GM18868 (cell line): ENCODE measurements around the gene MPRIP.
"Not testable (repeated sequence)": the region's sequence is repeated elsewhere in the genome, so short reads cannot be mapped to it uniquely, and the experiment has no call there.

Source experiments
- ATAC-seq: cut with Tn5 transposase; IDR thresholded peaks from one replicate; pipeline ENCODE4 v1.9.1; 2021; ENCODE audit warnings: mild to moderate bottlenecking, moderate library complexity; ENCODE audit not compliant: unreplicated experiment

The MPRIP gene

GRCh38 chr17:17013828-17014747, 28.2 kb upstream of the MPRIP start:
- not testable (repeated sequence) for ATAC-seq

GRCh38 chr17:17014748-17015124, 27.5 kb upstream of the MPRIP start:
- ATAC-seq: not testable (repeated sequence)

- ATAC-seq: no peak
Observed at GRCh38 chr17:17015230-17015629, 27.0 kb upstream of the MPRIP start.

GRCh38 chr17:17016199-17017197, 25.8 kb upstream of the MPRIP start:
- not testable (repeated sequence) for ATAC-seq

- ATAC-seq: no peak
Observed at GRCh38 chr17:17017343-17018014, 24.8 kb upstream of the MPRIP start.

- no peak for ATAC-seq
Observed at GRCh38 chr17:17018021-17018441, 24.2 kb upstream of the MPRIP start.

GRCh38 chr17:17018612-17019429, 23.4 kb upstream of the MPRIP start:
- no peak for ATAC-seq

GRCh38 chr17:17019430-17019762, 22.9 kb upstream of the MPRIP start:
- ATAC-seq: no peak

- ATAC-seq: no peak
Observed at GRCh38 chr17:17019891-17020456, 22.3 kb upstream of the MPRIP start.

GRCh38 chr17:17020821-17021193, 21.4 kb upstream of the MPRIP start:
- ATAC-seq: no peak

GRCh38 chr17:17021194-17021863, 20.9 kb upstream of the MPRIP start:
- ATAC-seq: no peak

- ATAC-seq: no peak
Observed at GRCh38 chr17:17022011-17022410, 20.2 kb upstream of the MPRIP start.

- no peak for ATAC-seq
Observed at GRCh38 chr17:17022456-17022855, 19.8 kb upstream of the MPRIP start.

GRCh38 chr17:17024778-17025300, 17.4 kb upstream of the MPRIP start:
- no peak for ATAC-seq

- no peak for ATAC-seq
Observed at GRCh38 chr17:17025621-17026020, 16.6 kb upstream of the MPRIP start.

GRCh38 chr17:17026163-17026562, 16.1 kb upstream of the MPRIP start:
- ATAC-seq: no peak

GRCh38 chr17:17027442-17028058, 14.7 kb upstream of the MPRIP start:
- no peak for ATAC-seq

GRCh38 chr17:17028059-17028877, 14.0 kb upstream of the MPRIP start:
- no peak for ATAC-seq
